GM18520 (cell line): Measurements from ENCODE around the gene COL12A1.

Experiments used
- ATAC-seq: cut with Tn5 transposase; IDR thresholded peaks from one replicate; pipeline ENCODE4 v1.9.1; 2021; ENCODE audit not compliant: unreplicated experiment

Gene COL12A1

GRCh38 chr6:75103431-75103830 is 102.4 kb downstream of the COL12A1 start:
- no peak for ATAC-seq

DNA sequence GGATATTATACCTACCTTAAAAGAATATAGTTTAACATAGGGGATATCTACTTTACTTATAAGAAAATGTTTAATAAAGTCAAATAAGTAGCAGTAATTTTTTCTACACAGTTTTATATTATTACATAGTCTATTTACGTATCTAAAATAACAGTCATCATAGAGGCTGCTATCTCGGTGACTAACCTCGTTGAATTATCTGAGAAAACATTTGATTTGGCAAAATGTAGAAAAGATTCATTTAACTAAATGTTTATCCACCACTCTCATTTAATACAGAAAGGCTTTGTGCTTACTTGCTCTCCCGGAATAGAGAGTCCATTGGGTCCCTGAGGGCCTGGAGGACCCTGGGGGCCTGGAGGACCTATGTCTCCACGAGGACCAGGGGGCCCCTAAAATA is 103.6 kb downstream of the COL12A1 start:
- no peak for ATAC-seq

DNA sequence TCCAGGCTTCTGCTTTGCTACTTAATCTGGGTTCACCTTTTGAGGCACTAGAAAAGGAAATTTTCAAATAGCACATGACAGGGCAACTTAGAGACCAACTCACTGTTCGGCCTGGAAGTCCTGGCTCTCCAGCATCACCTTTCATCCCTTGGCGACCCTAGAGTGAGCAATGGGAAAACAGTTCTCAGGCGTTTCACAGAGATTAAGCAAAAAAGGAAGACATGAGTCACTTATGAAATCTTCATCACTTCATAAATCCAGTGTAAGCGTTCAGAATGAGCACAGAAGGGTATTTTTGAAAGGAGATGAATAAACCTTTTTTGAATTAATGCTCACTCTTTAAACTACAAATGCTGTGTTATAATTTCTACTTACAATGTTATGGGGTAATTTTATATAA is 104.0 kb downstream of the COL12A1 start:
- no peak for ATAC-seq

DNA sequence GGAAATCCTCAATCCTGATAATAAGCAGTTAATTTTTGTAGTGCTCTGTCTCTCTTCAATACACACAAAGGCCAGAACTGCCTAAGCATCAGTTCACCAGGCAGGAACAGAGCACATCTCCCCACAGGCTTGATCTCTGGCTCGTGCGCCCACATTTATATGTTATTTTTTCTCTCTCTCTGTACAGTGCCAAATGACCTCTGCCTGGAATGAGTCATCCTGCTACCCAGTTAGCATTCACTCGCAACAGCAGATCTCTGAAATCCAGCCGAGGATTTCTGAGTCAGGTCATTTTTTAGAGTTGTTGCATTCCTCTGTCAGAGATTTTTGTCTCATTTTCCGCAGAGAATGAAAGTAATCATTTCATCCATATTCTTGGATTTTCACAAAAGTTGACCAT is 107.1 kb downstream of the COL12A1 start:
- ATAC-seq: no peak

GRCh38 chr6:75096966-75097365 is 108.9 kb downstream of the COL12A1 start:
- no peak for ATAC-seq

GRCh38 chr6:75094614-75095200 is 111.1 kb downstream of the COL12A1 start:
- no peak for ATAC-seq

GRCh38 chr6:75091467-75092190 is 114.2 kb downstream of the COL12A1 start:
- no peak for ATAC-seq

- no peak for ATAC-seq
These were observed 115.3 kb downstream of the COL12A1 start for GRCh38 chr6:75090576-75090975.

- ATAC-seq: no peak
These were observed 115.9 kb downstream of the COL12A1 start for GRCh38 chr6:75089921-75090320.

GRCh38 chr6:75089151-75089897 is 116.5 kb downstream of the COL12A1 start:
- ATAC-seq: no peak

DNA sequence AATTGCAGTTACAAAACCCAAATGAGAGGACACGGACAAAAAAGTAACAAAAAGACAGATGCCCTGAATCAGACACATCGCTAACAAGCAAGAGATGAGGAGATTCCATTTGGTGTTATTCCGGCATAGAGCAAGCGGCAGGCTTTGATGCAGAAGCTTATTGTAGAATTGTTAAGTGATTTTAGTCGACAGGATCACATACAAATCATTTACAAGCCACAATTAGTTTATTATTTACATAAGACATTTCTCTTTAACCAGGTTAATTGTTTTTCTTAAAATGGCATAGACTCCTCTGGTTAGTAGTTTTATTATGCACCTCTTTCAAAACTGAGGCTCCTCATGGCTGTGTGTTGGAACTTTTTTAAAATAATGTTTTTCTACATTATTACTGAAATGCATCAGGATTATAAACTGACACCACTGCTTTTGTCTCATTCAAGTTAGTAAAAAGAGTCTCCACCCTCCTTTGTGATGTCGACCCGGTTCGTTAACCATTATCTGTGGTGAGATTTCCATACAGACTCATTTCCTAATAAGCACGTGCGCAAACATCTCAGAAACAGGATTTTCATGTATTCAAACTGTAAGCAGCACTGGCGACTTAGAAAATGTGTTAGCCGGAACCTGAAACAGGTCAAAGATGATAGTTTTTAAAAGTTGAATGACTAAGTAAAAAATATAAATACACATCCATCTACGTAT is 119.8 kb downstream of the COL12A1 start:
- ATAC-seq: no peak

DNA sequence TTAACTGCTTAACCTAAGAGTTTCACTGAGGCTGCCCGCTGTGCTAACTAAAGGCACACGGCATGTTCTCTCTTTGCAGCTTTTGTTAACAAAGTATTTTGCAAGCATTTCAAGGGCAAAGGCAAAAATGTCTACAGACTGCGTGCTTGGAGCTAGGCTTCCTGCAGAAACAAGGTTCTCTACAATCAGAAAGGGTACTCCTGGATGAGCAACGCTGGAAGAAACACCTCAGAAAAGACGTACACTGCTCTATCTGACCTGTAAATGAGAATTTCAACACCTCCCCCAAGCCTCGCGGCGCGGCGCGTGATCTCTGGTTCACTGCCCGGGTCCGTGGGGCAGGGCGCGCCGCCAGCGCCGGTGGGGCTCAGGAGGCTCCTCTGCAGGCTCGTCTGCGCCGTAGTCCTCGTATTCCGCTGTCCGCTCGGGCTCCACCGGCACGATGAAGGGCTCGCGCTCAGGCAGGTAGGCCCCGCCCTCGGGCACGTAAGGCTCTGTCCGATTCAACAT is 120.9 kb downstream of the COL12A1 start:
- no peak for ATAC-seq

DNA sequence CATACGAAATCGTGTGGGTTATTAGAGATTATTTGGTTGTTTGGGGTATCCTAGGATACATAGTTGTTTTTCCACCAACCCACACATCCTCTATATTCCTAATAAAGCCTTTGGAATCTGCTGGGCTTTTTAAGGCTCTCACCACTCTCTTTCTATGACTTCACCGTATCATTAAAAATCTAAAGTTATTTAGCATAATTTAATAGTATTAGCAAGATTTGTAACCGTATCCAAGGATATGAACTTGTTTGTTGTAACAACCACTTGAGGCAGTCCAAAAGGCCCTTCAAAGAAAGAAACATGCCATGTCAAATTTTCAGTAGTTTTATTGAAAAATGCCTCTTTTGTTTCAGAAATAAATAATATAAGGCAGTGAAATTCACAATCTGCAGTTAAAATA is 121.8 kb downstream of the COL12A1 start:
- ATAC-seq: no peak

- no peak for ATAC-seq
These were observed 123.9 kb downstream of the COL12A1 start for GRCh38 chr6:75081921-75082320.

DNA sequence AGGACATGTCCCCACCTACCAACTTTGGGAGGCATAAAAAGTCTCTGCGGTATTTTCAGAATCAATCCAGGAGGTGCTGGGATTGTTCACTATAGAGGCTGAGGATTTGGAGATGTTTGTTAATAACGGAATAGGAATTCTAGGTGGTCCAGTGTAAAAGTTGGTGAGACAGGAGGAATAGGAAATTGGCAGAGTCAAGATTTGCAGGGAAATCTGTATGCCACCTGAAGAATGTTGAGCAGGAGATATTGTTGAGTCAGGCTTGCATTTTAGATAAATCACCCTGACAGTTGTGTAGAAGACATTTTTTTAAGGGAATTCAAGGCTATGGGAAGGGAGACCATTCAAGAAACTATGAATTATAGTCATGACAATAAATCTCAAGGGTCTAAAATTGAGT is 124.8 kb downstream of the COL12A1 start:
- no peak for ATAC-seq

- ATAC-seq: no peak
These were observed 126.3 kb downstream of the COL12A1 start for GRCh38 chr6:75079589-75079988.

GRCh38 chr6:75077701-75078100 is 128.2 kb downstream of the COL12A1 start:
- ATAC-seq: no peak

DNA sequence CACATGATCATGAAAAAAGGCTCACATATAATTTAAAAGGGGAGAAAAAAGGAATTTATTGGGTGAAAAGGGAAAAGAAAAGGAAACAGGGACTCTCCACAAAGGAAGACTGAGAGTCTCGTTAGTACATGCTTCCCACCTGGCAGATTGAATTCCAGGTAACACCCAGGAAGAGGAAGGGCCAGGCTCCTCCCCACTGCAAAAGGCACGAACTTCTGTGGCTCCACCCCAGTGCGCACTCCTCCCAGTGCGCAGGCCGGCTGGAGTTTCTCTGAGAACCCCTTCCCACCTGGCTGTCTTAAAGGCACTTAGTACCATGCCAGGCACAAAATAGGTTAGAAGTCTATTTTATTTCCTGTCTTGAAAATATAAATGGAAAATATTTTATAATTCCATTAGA is 129.8 kb downstream of the COL12A1 start:
- ATAC-seq: no peak

GRCh38 chr6:75070244-75070643 is 135.6 kb downstream of the COL12A1 start:
- ATAC-seq: no peak

- no peak for ATAC-seq
These were observed 140.3 kb downstream of the COL12A1 start for GRCh38 chr6:75065523-75065922.

GRCh38 chr6:75052491-75052890 is 153.4 kb downstream of the COL12A1 start:
- ATAC-seq: no peak
